Uterine smooth muscle cell (primary cell): ENCODE results near the gene PRSS23. TPM values are rescaled to one million over a fixed set of nuclear protein-coding genes. Genes with fewer than 3 reads are reported as not detected.

Source experiments
- total RNA-seq: library from RNA; depleted of rRNA; stranded (reverse); fragments of >200 nt; gene quantifications from 2 replicates; pipeline ENCODE4 v1.2.3, GENCODE V29; 2014

Gene PRSS23
- total RNA-seq: 161 and 254 TPM in 2 replicates

DNA sequence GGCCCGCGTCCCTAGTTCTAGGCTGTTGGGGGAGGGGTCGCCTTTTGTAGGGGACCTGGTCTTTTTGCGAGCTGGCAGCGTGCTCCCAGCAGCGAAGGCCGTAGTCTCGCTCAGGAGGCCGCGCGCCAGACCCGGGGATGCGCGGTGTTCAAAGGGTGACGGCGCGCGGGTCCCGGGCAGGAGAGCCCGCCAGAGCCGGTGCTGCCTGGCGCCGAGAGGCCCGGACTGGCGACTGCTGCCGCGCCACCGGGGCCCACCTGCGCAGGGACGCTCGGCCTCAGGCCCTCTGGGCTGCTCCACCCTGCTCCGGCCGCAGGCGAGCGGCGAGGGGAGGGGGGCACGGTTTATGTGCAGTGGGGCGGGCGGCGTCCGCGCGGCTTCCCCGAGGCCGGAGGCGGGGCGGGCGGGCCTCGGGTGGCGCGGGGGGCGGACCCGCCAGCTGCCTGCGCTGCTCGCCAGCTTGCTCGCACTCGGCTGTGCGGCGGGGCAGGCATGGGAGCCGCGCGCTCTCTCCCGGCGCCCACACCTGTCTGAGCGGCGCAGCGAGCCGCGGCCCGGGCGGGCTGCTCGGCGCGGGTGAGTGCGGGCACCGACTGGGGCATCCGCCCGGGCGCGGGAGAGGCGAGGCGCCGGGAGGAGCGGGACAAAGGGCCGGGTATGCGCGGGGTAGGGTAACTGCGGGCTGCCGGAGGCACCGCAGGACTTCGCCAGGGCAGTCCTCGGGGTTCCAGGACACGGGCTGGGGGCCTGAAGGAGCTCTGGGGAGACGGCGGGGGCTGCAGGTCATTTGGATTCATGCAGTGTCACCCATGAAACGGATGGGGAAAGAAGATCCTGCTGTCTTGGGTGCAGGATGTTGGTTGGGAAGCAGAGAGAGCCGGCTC is at the start of gene PRSS23:
PRSS23 (plus strand) TSS at position 467 of the 884 bp plus-strand sequence. CDS start 7,102 bp downstream, outside the sequence.

Other genes with a start within 250 kb of the PRSS23 start
- 18.2 and 32.4 TPM in 2 replicates for gene ME3, start 127.9 kb upstream of the PRSS23 start, total RNA-seq
- 14.6 and 29.1 TPM in 2 replicates for gene FZD4, start 154.9 kb downstream of the PRSS23 start, total RNA-seq
- gene TMEM135, start 237.4 kb downstream of the PRSS23 start, total RNA-seq: 19.7 and 20.0 TPM in 2 replicates